MM.1S (cell line): Measurements from ENCODE around the gene BBX.

Experiments used
- CTCF ChIP-seq: fragments of 300-600 bp; sonication (generic); IDR thresholded peaks from 2 replicates; pipeline ENCODE4 v1.5.1; 2016; ENCODE audit warnings: antibody characterized with exemption, low read length, mixed read lengths
- EZH2 ChIP-seq: fragments of 300-600 bp; sonication (generic); optimal IDR thresholded peaks from 2 replicates; pipeline ENCODE3; 2017; ENCODE audit warnings: low read depth, mild to moderate bottlenecking, antibody characterized with exemption, low read length, mixed read lengths
- EZH2phosphoT487 ChIP-seq: fragments of 300-600 bp; sonication (generic); IDR thresholded peaks from 2 replicates; pipeline ENCODE4 v1.6.1; 2018; ENCODE audit warnings: antibody characterized with exemption, low read length

GRCh38 chr3:107523539-107524325, 970 bp downstream of the BBX start:
- TF ChIP-seq CTCF (no peak), EZH2 (no peak), EZH2phosphoT487 (no peak)
